NCI-H1436 (cell line): ENCODE data around the gene G6PD.
"Not testable (repeated sequence)": the region's sequence is repeated elsewhere in the genome, so short reads cannot be mapped to it uniquely, and the experiment has no call there.

ENCODE experiments used
- DNase-seq: peaks from one replicate; lab custom pipeline; 2025; lab: John Stamatoyannopoulos, UW

The G6PD gene

DNA sequence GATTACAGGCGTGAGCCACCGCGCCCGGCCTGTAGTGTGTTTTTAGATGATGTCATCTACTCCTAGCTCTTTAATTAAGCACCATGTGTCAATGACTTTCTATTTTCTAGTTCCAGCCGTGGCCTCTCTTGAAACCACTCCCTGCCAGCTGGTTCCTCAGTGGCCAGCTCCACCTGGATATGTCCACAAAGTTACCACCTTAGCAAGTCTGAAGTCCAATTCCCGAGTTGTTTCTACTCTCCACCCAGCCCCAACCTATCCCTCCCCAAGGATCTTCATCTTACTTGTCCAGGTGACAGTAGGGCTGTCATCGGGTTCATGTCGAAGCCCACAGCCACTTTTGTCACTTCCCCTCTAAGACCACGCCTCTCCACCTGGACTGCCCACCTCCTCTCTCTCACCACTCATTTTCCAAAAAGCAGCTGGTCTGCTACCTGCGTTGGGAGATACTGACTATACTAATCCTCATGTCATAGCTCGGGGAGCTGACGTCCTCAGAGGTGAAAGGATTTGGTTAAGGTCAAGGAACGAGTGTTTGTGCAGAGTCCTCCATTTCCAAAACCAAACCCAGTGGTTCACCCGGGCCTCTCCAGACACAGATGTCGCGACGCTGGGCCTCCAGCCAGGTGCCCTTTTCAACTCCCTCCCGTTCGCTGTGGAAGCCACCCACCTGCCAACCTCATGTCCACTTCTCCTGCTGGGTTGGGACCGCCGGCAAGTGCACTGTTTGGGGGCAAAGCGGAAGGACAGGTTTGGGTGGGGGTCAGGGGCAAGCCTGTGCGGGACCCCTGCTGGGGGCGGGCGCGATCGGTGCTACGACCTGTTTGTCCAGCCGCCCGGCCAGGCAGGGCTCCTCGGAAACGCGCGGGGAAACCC is 31.3 kb downstream of the G6PD start:
- DNase-seq, result no peak

DNA sequence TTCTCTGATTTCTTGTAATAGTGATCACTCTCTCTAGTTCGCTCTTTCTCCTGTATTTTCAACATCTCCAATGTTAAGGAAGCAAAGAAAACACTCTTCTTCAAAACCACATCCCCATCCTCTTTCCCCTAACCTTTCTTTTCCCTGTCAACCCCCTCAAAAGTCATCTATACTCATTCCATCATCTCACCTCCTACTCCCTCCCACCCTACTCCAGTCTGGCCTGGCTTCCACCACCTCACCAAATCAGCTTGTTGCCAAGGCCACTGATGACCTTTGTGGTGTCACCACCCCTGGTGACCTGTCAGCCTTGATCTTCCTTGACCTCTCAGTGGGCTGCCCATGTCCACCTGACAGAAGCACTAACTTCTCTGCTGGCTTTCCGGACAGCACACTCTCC is 32.9 kb downstream of the G6PD start:
- DNase-seq, result no peak

DNA sequence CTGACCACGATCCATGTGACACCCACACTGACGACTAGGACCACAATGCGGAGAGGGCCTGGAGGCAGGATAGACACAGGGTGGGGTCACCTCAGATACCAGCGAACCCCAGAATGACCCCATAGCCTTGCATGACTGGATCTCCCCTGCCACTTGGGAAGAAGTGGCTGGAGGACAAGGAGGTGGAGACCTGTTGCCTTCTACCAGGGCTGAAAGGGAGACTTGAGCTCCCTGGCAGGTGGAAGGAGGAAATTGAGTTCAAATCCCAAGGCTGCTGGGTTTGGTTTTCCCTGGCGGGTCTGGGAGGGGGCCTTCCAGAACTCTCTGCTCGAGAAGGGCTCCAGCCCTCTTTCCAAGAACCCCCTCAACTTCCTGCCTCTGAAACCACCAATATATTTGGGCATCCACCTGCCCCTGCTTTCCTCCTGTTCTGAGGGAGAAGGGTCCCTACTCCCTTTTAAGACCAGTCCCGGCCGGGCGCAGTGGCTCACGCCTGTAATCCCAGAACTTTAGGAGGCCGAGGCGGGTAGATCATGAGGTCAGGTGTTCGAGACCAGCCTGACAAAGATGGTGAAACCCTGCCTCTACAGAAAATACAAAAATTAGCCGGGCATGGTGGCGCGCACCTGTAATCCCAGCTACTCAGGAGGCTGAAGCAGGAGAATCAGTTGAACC is 33.6 kb downstream of the G6PD start:
- DNase-seq, result no peak

DNA sequence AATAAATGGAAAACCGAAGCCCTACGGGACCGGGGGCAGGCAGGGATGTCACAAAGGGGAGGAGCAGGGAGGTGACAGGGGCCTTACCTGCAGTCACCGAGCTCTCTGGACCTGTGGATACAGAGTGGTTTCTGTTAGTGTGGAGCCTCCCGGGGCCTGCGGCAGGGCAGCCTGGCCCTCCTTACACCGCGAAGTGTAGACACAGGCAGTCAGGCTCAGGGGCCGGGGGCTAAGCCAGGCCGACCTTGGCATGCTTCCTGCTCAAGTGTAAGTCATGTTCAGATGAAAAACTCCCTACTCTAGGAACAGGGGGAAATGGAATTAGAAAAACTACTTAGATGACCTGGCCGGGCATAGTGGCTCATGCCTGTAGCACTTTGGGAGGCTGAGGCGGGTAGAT is 34.9 kb downstream of the G6PD start:
- DNase-seq, result no peak

DNA sequence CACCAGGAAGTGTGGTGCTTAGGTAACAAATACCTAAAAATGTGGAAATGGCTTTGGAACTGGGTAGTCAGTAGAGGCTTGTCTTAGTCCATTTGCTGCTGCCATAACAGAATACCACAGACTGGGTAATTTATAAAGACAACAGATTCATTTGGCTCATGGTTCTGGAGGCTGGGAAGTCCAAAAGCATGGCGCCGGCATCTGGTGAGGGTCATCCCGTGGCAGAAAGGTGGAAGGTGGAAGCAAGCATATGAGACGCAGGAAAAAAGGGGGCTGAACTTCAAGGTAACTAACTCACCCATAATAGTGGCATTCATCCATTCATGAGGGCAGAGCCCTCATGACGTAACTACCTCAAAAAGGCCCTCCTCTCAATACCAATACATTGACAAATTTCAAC is 37.2 kb downstream of the G6PD start:
- DNase-seq, result no peak

DNA sequence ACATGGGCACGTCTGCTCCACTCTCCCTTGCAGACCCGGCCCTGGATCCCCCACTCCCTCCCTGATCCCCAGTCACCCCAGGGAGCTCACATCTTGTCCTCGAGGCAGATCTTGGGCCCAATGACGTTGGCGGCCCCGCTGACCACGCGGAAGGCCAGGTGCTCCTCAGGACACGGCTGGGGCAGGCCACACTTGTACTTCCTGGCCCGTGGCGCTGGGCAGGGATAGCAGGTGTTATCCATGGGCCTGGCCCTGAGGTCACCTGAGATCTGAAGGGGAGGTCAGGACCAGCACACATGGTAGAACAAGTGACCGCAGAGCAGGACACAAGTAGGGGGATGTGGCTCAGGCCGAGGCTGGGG is 38.3 kb downstream of the G6PD start:
- DNase-seq, result no peak

DNA sequence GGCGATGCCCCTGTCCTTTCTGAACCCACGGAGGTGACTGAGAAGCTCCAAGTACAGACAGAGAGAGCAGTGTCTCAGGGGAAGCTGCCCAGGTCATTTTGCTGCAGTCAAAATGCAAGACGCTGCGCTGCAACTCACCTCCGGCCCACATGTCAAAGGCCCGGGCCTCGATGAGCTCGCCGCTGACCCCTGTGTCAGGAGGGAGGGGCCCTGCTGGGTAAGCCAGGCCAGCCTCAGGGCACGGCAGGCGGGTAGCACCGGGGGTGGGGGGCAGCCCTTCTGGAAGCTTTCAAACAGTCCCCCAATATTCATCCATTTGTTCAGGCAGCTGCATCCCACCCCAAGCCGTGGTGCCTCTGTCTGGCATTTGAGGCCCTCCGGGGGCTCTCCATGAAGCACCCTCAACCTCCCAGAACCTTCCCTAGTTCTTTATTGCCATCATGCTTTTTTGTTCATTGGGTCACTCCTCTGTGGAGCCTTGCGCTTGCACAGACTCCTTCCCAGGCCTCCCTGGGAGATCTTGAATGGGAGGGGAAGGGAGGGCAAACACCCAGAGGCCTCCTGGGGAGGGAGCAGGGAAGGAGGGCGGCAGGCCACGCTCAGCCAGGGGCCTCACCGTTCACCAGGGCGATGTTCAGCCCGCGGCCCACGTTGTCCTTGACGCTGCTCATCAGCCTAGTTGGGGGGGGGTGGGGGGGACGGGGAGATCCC is 38.8 kb downstream of the G6PD start:
- DNase-seq, result no peak

DNA sequence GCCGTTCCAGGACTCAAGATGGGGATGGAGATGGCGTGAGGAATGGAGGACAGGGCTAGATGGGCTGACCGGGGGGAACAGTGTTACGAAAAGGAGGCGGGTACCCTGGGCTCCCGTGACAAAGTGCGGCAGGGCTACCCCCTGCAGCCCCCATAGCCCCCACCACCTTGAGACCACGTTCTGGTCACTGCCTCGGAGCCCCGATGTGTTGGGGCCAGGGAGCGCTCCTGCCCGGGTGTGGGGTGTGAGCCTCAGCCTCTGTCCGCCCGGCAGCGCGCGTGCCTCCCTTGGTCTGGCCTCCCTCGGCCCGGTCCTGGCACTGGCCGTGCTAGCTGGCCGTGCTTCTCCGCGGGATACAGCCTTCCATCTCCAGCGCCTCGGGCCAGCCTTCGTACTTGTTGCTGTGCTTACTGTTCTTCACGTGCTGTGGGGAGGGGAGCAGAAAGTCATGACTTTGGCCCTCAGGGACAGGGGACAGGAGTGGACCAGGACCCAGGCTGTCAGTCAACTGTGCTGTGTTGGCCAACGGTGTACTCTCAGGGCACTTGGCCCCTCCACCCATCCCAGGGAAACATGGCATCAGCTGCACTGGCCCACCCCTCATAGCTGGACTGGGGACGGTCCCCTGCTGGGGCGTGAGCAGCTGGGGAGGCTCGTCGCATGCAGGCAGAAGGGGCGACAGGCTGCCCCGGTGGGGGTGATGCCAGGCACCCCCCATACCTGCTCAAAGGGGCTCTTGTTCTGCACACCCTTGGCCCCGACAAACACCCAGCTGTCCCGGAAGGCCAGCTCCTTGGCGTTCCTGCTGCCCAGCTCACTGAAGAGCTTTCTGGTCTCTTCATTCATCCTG is 39.9 kb downstream of the G6PD start:
- no peak for DNase-seq

DNA sequence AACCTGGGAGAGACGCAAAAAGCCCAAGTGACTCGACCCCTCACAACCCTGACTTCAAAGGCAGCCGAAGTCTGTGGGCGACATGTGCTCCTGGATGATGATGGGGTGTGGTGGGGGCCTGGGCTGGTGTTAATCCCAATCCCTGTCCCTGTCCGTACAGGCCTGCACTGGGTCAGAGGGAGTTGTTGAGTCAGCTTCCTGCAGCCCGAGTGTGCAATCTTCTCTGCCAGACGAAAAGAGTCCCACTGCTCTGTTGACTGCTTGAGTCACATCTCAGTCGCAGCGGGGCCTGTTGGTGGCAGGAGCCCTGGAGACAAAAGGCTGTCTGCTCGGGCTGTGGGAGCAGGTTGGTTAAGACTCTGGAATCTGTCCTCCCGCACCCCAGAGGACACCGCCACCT is 40.9 kb downstream of the G6PD start:
- no peak for DNase-seq

DNA sequence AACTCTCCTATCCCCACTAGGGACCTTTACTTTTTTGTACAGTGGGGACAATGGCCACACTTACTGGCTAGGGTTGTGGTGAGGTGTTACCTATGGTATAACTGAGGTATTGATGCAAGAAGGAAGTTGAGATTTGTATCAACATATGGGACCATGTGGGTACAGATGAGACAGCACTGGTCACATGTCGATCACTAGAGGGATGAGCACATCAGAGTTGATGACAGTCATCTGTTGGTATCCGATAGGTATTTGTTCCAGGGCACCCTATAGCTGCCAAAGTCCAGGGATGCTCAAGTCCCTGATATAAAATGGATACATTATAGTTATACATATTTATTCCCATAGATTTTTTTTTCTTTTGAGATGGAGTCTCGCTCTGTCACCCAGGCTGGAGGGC is 43.7 kb downstream of the G6PD start:
- DNase-seq, result no peak

DNA sequence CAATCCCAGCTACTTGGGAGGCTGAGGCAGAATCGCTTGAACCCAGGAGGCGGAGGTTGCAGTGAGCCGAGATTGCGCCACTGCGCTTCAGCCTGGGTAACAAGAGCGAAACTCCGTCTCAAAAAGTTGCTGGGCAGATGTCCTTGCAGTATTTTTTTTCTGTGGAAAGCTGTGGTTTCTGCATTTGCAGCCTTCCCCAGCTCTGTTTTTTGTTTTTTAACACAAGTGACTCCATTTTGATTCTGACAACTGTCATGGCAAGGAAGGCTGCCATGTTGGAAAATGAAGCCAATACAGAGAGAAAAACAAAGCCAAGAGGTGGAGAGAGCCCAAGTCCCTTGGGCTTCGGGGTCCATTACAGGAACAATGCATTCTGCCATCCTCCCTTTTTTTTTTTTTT is 44.5 kb downstream of the G6PD start:
- no peak for DNase-seq

DNA sequence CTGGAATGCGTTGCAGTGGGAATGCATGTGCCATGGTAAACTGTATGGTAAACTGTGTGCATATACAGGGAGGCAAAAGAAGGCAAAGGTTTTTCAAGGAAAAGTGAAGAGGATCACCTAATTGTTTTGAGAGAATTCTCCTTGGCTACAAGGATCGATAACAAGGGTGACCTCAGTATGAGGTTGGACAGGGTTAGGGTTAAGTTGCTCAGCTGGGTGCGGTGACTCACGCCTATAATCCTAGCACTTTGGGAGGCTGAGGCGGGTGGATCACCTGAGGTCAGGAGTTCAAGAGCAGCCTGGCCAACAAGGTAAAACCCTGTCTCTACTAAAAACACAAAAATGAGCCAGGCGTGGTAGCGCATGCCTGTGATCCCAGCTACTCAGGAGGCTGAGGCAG is 45.2 kb downstream of the G6PD start:
- not testable (repeated sequence) for DNase-seq

DNA sequence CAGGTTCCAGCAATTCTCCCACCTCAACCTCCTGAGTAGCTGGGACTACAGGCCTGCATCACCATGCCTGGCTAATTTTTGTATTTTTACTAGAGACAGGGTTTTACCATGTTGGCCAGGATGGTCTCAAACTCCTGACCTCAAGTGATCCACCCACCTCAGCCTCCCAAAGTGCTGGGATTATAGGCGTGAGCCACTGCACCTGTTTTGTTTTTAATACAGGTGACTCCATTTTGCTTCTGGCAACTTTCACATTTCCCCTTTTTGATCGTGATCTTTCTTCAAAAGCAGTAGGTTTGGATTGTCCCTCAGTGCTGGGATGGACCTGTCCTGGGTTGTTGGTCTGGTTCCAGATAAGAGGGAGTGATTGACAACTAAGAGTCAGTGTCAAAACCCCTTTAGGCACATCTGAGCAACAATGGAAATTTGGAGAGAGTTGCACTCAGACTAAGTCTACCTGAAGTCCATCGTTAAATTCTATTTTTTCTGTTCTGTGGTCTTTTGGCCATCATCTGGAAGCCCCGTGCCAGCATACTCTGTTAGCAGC is 50.0 kb downstream of the G6PD start:
- not testable (repeated sequence) for DNase-seq

DNA sequence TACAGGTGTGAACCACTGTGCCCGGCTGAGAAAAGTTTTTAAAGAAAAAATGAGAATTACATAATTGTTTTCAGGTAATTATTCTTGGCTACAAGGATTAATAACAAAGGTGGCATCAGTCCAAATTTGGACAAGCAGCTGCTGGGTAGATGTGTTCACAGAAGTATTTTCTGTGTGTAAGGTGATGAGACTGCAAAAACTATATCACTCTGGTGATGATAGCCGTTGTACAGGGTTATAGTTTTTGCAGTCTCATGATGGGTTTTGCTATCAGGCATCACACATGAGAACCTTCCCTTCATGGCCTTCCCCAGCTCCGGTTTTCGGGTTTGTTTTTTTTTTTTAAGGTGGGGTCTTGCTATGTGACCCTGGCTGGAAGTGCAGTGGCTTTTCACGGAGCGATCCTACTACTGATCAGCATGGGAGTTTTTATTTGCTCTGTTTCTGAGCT is 51.1 kb downstream of the G6PD start:
- DNase-seq, result no peak

DNA sequence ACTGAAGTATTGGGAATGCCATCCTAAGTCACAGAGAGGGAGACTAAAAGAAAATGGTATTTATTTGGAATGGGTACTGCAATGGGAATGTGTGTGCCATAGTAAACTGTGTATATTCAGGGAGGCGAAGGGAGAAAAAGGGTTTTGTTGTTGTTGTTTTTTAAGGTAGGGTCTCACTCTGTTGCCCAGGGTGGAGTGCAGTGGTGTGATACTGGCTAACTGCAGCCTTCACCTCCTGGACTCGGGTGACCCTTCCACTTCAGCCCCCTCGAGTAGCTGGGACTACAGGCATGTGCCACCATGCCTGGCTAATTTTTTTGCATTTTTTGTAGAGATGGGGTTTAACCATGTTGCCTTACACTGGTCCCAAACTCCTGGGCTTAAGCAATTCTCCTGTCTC is 51.9 kb downstream of the G6PD start:
- DNase-seq, result no peak

DNA sequence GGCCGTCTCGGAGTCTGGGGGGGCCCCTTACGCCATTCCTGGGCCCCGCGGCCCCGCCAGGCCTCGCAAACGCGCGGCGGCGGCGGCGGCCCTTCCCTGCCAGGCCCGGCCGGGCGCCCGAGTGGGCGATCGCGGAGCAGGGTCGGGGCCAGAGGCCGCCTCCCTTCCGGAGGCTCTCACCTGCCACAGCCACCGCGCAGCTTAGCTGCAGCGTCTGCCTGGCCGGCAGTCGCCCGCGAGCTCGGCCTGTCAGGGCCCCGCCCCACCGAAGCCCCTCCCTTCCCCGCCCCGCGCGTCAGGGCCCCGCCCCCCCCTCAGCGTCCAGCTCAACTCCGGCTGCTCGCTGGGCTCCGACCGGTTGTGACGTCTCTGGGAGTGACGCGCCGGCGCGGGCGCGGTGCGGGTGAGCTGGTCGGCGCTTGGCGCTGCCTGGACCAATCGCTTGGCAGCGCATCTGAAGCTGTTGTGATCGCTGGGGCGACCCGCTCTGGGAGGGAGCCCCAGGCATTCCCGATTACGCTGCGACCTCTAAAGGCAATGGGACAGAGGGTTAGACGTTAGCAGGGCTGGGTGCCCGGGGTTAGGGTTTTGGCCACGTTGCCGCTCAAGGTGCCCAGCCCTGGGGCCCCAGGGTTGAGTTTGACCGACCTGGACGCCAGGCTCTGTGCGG is 56.1 kb downstream of the G6PD start, which contains the start of gene SLC10A3:
TSS of gene SLC10A3 (minus strand) at position 216 of the 670 bp plus-strand sequence. CDS start 1,689 bp downstream, outside the sequence.
- DNase-seq, result peak; percentile 94

DNA sequence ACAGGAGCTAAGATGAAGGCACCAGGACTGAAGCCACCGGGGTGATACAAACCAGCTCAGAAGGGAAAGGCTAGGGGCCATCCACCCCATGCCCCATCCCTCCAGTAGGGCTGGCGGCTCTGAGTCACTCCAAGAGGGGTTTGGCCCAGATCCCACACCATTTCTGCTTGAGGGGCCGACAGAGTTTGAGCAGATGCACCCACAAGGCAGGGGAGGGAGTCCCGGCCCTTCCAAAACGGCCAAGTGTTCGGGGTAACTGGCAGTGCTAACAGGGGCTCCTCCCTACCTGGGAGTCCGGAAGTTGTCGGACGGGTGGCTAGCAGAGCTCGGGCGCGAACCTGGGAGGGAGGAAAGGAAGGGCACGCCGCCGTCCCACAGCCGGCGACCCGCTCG is 56.6 kb downstream of the G6PD start:
- no peak for DNase-seq

DNA sequence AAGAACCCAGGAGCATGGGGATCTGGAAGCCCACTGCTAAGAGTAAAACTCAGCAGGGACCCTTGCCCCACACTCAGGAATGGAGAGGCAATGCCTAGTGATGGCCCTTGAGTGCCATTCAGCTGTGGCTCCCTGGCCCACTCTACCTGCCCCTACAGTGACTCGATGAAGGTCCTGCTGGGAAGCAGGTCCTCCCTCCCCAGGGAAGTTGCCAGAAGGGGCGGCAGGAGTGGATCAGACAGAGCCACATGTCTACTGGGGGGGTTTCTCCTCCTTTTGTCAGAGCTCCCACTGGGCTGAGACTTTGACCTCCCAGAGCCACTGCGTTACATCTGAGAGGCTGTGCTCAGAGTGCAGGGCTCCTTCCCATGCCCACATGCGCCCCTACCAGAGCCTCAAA is 57.5 kb downstream of the G6PD start:
- no peak for DNase-seq

DNA sequence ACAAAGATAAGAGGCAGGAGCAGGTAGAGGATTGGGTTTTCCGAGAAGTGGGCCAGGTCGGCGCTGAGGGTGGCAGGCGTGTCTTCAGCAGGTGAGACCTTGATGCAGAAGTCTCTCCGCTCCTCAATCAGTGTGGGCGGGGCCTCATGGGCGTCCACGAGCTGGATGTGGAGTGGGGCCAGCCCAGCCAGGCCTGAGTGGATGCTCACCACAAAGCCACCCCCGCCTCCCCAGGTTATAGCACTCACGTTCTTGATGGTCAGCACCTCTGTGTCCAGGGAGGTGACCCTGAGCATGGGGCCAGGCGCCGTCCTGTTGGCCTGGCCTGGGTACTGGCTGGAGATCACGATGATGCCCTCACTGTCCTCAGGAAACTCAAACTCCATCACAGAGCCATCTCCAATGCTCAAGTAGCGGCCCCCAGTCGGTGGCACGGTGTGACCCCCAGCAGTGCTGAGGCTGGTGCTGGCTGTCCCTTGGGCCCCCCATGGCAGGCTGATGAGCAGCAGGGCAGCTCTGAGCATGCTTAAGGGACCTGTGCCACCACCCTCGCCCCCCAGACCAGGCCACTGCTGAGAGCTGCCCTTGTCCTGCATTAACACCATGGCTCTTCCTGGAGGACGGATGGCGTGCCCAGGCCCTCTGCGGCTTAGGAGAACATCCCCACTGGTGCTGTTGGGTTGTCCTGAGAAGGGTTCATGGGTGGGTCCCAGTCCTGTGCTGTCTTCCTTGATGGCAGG is 58.1 kb downstream of the G6PD start:
- no peak for DNase-seq
